GM12878 (cell line): Measurements from ENCODE around the gene PDLIM3. TPM values are rescaled to one million over a fixed set of nuclear protein-coding genes. Genes with fewer than 3 reads are reported as not detected.
A peak's percentile ranks its signal among the peaks of the same experiment; 100 is the strongest.

Experiments
- ATAC-seq: fragments of 200-7000 bp; cut with Tn5 transposase; 3 replicates; pipeline ENCODE4 v1.9.1; 2020; ENCODE audit warnings: mild to moderate bottlenecking, moderate library complexity
- BruUV-seq: library from RNA; stranded (reverse); fragments of 400-500 nt; replicated peaks from 2 replicates; lab custom pipeline; 2021; lab: Mats Ljungman, UMichigan
- CTCF ChIA-PET: fragments of 300-600 bp; sonication (Branson Sonifier 250); formaldehyde crosslinking; extraction: SDS; loops from one replicate; lab custom pipeline; 2021; ENCODE audit warnings: inconsistent platforms; lab: Yijun Ruan, JAX
- POLR2A ChIA-PET: fragments of 350-600 bp; formaldehyde crosslinking; extraction: SDS; loops from one replicate; lab custom pipeline; 2021; ENCODE audit warnings: inconsistent platforms; lab: Charles Lee
- RAD21 ChIA-PET: fragments of 300-600 bp; sonication (Branson Sonifier 250); formaldehyde crosslinking; loops from one replicate; lab custom pipeline; 2023; ENCODE audit warnings: antibody characterized with exemption; ENCODE audit not compliant: unreplicated experiment; lab: Charles Lee
- SMC1A ChIA-PET: fragments of 300-600 bp; sonication (Branson Sonifier 250); formaldehyde crosslinking; loops from one replicate; lab custom pipeline; 2023; ENCODE audit not compliant: unreplicated experiment, uncharacterized antibody; lab: Charles Lee
- DNase-seq: peaks from one replicate; pipeline ENCODE4 v3.0.0-alpha.2; 2011; ENCODE audit warnings: low read depth, low spot score
- FAIRE-seq: peaks from 3 replicates; lab custom pipeline; 2011; peaks lifted over from hg19 to GRCh38; lab: Jason Lieb, UNC
- H2AFZ ChIP-seq: 2 replicates; pipeline ENCODE4 v1.6.0; 2011; ENCODE audit warnings: low read depth, low read length, control low read depth; ENCODE audit not compliant: control insufficient read depth
- H3K27ac ChIP-seq: 2 replicates; pipeline ENCODE4 v1.5.1; 2011; ENCODE audit warnings: control low read depth; ENCODE audit not compliant: control insufficient read depth, insufficient read depth
- H3K27me3 ChIP-seq, 2 experiments: replicated peaks in 1 of 2; 2 replicates each; pipeline versions ENCODE4 v1.6.0 to v1.6.1; 2011; ENCODE audit warnings: low read length in 1 of 2; ENCODE audit not compliant: control insufficient read depth in 2 of 2, insufficient read depth in 2 of 2
- H3K36me3 ChIP-seq, 2 experiments: 2 replicates each; pipeline ENCODE4 v1.5.1; 2011; ENCODE audit warnings: low read length in 1 of 2; ENCODE audit not compliant: control insufficient read depth in 2 of 2, insufficient read depth in 2 of 2
- H3K4me1 ChIP-seq: 2 replicates; pipeline ENCODE4 v1.6.1; 2011; ENCODE audit warnings: mild to moderate bottlenecking, low read length, moderate library complexity, mixed read lengths; ENCODE audit not compliant: control insufficient read depth, insufficient read depth
- H3K4me2 ChIP-seq: 2 replicates; pipeline ENCODE4 v1.6.0; 2011; ENCODE audit warnings: control low read depth; ENCODE audit not compliant: control insufficient read depth, insufficient read depth
- H3K4me3 ChIP-seq: fragments of 200-600 bp; sonication (generic); 2 replicates; pipeline ENCODE4 v1.5.1; 2016
- H3K79me2 ChIP-seq: 2 replicates; pipeline ENCODE4 v1.6.0; 2011; ENCODE audit warnings: low read length; ENCODE audit not compliant: control insufficient read depth, insufficient read depth
- H3K9ac ChIP-seq: 2 replicates; pipeline ENCODE4 v1.8.0; 2011; ENCODE audit warnings: low read length, control low read depth, mixed read lengths; ENCODE audit not compliant: control insufficient read depth, insufficient read depth
- H3K9me3 ChIP-seq: replicated peaks from 3 replicates; pipeline ENCODE4 v1.5.1; 2011; ENCODE audit warnings: mild to moderate bottlenecking, low read length; ENCODE audit not compliant: control insufficient read depth, insufficient read depth
- H4K20me1 ChIP-seq: 2 replicates; pipeline ENCODE4 v1.6.0; 2011; ENCODE audit not compliant: control insufficient read depth, insufficient read depth
- BRCA1 ChIP-seq: IDR thresholded peaks from 2 replicates; pipeline ENCODE4 v1.6.1; 2011; ENCODE audit warnings: low read depth, low read length, improper control_type of control experiment
- KLF5 ChIP-seq: fragments of 450-650 bp; IDR thresholded peaks from 2 replicates; pipeline ENCODE4 v1.6.1; 2014; ENCODE audit warnings: mild to moderate bottlenecking; ENCODE audit not compliant: partially characterized antibody
- SMARCA5 ChIP-seq: fragments of 450-650 bp; IDR thresholded peaks from 2 replicates; pipeline ENCODE4 v1.6.1; 2017; ENCODE audit warnings: mild to moderate bottlenecking
- ZNF24 ChIP-seq: fragments of 450-650 bp; IDR thresholded peaks from 2 replicates; pipeline ENCODE4 v1.6.1; 2017; ENCODE audit warnings: antibody characterized with exemption, mild to moderate bottlenecking
- WGBS: methylation state at CpG from one replicate; pipeline ENCODE4 v1.1.6; 2016; ENCODE audit warnings: low lambda C conversion rate; ENCODE audit not compliant: insufficient replicate concordance, insufficient coverage; ENCODE audit errors: missing lambda C conversion rate; 5-methylcytosine and 5-hydroxymethylcytosine counted together
- in situ Hi-C: fragments of 300-500 bp; cut with MboI; formaldehyde crosslinking; loops from 9 replicates; pipeline ENCODE4 v1.14.3; 2018; ENCODE audit warnings: mixed read lengths
- intact Hi-C: fragments of 100-400 bp; cut with micrococcal nuclease; formaldehyde crosslinking; loops from one replicate; pipeline ENCODE4 v1.14.2; 2022; ENCODE audit not compliant: unreplicated experiment
- polyA plus RNA-seq, 11 experiments: library from polyadenylated mRNA; depleted of rRNA in 4 of 11; unstranded in 6 of 11; stranded (reverse) in 5 of 11; fragments of >200 nt; fragmentation: Nextera tagmentation in 4 of 11; fragmentation: Illumina TruSeq in 1 of 11; extraction: Ambion mirVana in 4 of 11; extraction: Trizol in 1 of 11; gene quantifications; 1 replicate in 1 of 11; 2 replicates in 10 of 11; pipeline versions ENCODE4 v1.2.1 to v1.2.3, GENCODE V29; 2011 to 2016; ENCODE audit warnings: inconsistent platforms in 2 of 11, missing spikeins in 2 of 11, low read depth in 1 of 11
- total RNA-seq, 4 experiments: library from RNA; depleted of rRNA in 3 of 4; stranded (reverse); fragments of >200 nt in 3 of 4; fragmentation: Illumina TruSeq in 1 of 4; extraction: Trizol in 1 of 4; gene quantifications; 2 replicates each; pipeline versions ENCODE4 v1.2.1 to v1.2.3, GENCODE V29; 2013 to 2021

Gene PDLIM3
- total and polyA plus RNA-seq, 10 of the 15 experiments (the other 5 are each of a cell fraction or from before 2014, with no cell fraction given), result 0.04 to 0.43 (median 0.08) TPM; not detected in 7

GRCh38 chr4:185576962-185577950 lies 41.9 kb upstream of the PDLIM3 start:
- TF ChIP-seq SMARCA5 (no peak), ZNF24 (no peak), KLF5 (no peak), BRCA1 (no peak)
- TF ChIP-seq, all 136 proteins: peak for 0
- Histone ChIP-seq H2AFZ (no peak overlapping the region), H3K4me2 (no peak overlapping the region), H3K9me3 (no peaks in the 10 kb centered on the region), H3K4me1 (no peaks in the 10 kb centered on the region), H4K20me1 (no peaks in the 10 kb centered on the region), H3K27ac (no peak overlapping the region), H3K79me2 (no peaks in the 10 kb centered on the region), H3K9ac (no peak overlapping the region), H3K4me3 (no peak overlapping the region), H3K27me3 (no peaks in the 10 kb centered on the region; a peak in 1 of 4 replicates), H3K36me3 (no peaks in the 10 kb centered on the region)
- intact Hi-C loops (loop anchor here (5.0 kb wide), 1 partner anchor 80 kb away; no protein-coding TSS in a partner anchor), in situ Hi-C loops (no loop called here)
- ATAC-seq (no peak), FAIRE-seq (peak; percentile 13), DNase-seq (no peak)
- ChIA-PET POLR2A (no interaction called here), SMC1A (interaction anchor here (1.0 to 1.4 kb wide), 2 partner anchors 21 to 96 kb away, joined by 3 read pairs; no protein-coding TSS in a partner anchor), RAD21 (no interaction called here), CTCF (interaction anchor here (1.2 to 1.4 kb wide), 2 partner anchors 17 to 20 kb away, joined by 5 read pairs; no protein-coding TSS in a partner anchor)
- BruUV-seq, result no TSS peak
- WGBS, result 41% methylated on average over 8 of the region's 8 CpGs
